Measurements from ENCODE around the gene NAT8. TPM values are rescaled to one million over a fixed set of nuclear protein-coding genes. Genes with fewer than 3 reads are reported as not detected.
"Not testable (repeated sequence)": the region's sequence is repeated elsewhere in the genome, so short reads cannot be mapped to it uniquely, and the experiment has no call there.

The NAT8 gene
- total RNA-seq, 1 donor from 2014 or later: not detected

DNA sequence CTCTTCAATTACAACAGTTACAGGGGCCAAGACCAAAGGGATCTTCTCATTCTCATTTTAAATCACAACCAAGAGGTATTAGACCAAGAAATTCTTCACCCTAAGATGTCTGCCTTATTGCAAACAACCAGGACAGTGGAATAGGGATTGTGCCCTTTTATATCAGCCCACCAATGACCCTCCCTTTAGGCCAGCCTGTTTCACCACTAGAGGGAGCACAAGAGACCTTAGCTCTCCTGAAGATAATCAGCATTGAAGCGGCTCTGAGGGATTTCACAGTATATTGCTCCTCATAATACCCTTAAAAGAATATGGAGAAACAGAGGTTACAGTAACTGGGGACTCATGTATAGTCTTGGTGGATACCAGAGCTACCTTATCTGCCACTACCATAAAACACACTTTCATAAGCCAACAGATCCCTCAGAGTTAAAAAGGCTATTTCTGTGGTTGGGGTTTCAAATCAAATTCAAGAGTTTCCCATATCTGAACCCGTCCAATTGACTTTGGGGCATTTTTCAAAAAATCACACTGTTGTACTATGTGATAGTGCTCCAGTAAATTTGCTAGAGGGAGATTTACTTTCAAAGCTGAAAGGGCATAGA lies 11.5 kb downstream of the NAT8 start:
- not testable (repeated sequence) for H3K9me3 Mint-ChIP-seq; H3K36me3 Mint-ChIP-seq (ENCODE audit: low read depth); H3K27ac Mint-ChIP-seq (ENCODE audit: unreplicated experiment); H3K4me3 Mint-ChIP-seq; H3K4me1 Mint-ChIP-seq; H3K27me3 Mint-ChIP-seq (ENCODE audit: low read depth)
- TF ChIP-seq, protein P1, sequence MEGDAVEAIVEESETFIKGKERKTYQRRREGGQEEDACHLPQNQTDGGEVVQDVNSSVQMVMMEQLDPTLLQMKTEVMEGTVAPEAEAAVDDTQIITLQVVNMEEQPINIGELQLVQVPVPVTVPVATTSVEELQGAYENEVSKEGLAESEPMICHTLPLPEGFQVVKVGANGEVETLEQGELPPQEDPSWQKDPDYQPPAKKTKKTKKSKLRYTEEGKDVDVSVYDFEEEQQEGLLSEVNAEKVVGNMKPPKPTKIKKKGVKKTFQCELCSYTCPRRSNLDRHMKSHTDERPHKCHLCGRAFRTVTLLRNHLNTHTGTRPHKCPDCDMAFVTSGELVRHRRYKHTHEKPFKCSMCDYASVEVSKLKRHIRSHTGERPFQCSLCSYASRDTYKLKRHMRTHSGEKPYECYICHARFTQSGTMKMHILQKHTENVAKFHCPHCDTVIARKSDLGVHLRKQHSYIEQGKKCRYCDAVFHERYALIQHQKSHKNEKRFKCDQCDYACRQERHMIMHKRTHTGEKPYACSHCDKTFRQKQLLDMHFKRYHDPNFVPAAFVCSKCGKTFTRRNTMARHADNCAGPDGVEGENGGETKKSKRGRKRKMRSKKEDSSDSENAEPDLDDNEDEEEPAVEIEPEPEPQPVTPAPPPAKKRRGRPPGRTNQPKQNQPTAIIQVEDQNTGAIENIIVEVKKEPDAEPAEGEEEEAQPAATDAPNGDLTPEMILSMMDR (conservative IDR thresholded peaks at IDR 0.05): peak; percentile 74
- DNase-seq (ENCODE audit: low read depth, low spot score): peak; percentile 14

DNA sequence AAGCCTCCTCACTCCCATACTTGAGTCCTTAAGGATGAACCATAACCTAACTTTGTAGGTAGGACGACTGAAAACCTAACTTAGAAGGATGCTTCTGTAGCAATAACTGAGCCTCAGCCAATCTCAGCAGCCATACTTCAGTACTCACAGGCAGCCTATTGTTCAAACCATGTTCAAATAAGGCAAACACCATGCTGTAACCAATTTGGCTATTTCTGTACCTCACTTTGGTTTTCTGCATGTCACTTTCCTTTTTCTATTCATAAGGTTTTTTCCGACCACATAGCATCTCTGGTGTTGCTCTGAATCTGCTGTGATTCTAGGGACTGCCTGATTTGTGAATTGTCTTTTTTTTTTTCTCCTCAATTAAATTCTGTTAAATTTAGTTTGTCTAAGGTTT lies 13.7 kb downstream of the NAT8 start:
- H3K9me3 Mint-ChIP-seq; H3K4me1 Mint-ChIP-seq; DNase-seq (ENCODE audit: low read depth, low spot score); H3K27ac Mint-ChIP-seq (ENCODE audit: unreplicated experiment); H3K4me3 Mint-ChIP-seq; H3K36me3 Mint-ChIP-seq (ENCODE audit: low read depth); H3K27me3 Mint-ChIP-seq (ENCODE audit: low read depth): not testable (repeated sequence)

DNA sequence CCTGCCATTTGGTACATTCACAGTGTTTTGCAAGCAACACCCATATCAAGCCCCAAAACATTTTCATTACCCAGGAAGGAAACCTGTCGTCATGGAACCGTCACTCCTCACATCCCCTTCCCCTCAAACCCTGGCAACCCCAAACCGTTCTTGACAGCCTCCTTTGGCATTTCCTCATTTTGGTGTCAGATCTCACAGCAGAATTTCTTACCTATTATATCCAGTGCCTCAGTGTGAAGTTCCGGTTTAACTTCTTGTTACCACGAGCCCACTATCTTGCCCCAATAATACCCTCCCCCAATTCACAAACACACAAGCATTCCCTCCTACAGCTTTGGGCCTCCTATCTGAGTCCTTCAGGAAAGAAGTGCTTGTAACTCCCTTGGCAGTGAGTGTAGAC lies 16.0 kb downstream of the NAT8 start:
- H3K27me3 Mint-ChIP-seq (ENCODE audit: low read depth); H3K27ac Mint-ChIP-seq (ENCODE audit: unreplicated experiment); H3K4me3 Mint-ChIP-seq; H3K4me1 Mint-ChIP-seq; H3K9me3 Mint-ChIP-seq; DNase-seq (ENCODE audit: low read depth, low spot score); H3K36me3 Mint-ChIP-seq (ENCODE audit: low read depth): not testable (repeated sequence)

- DNase-seq (ENCODE audit: low read depth, low spot score); H3K4me3 Mint-ChIP-seq; H3K4me1 Mint-ChIP-seq; H3K9me3 Mint-ChIP-seq; H3K27ac Mint-ChIP-seq (ENCODE audit: unreplicated experiment); H3K27me3 Mint-ChIP-seq (ENCODE audit: low read depth); H3K36me3 Mint-ChIP-seq (ENCODE audit: low read depth): not testable (repeated sequence)
Observed at GRCh38 chr2:73624625-73625024, 17.6 kb downstream of the NAT8 start.

- H3K27ac Mint-ChIP-seq (ENCODE audit: unreplicated experiment); H3K4me1 Mint-ChIP-seq; H3K27me3 Mint-ChIP-seq (ENCODE audit: low read depth); H3K9me3 Mint-ChIP-seq; H3K36me3 Mint-ChIP-seq (ENCODE audit: low read depth); DNase-seq (ENCODE audit: low read depth, low spot score); H3K4me3 Mint-ChIP-seq: not testable (repeated sequence)
Observed at GRCh38 chr2:73624036-73624435, 18.2 kb downstream of the NAT8 start.

DNA sequence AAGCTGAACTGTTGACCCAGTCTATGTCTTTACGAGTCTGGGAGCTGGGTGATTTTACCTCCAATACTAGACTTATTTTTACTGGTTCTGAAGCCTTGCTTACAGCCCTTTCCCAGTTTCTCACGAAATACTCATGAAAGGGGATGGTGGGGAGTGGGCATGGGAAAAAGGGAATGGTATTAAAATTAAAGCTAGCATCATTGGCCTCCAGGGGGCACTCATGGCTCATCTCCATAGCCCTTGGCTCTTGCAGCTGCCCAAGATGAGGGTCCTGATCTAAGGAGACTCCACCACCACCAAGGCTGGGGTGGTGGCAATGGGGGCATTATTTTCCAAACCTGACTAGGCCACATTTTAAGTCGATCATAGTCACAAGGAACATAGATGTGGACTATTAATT lies 22.3 kb downstream of the NAT8 start:
- not testable (repeated sequence) for H3K9me3 Mint-ChIP-seq; H3K4me1 Mint-ChIP-seq; H3K27me3 Mint-ChIP-seq (ENCODE audit: low read depth); H3K27ac Mint-ChIP-seq (ENCODE audit: unreplicated experiment); H3K4me3 Mint-ChIP-seq; H3K36me3 Mint-ChIP-seq (ENCODE audit: low read depth)
- DNase-seq (ENCODE audit: low read depth, low spot score): peak; percentile 6
- TF ChIP-seq, protein P1 (conservative IDR thresholded peaks at IDR 0.05): peak; percentile 38

DNA sequence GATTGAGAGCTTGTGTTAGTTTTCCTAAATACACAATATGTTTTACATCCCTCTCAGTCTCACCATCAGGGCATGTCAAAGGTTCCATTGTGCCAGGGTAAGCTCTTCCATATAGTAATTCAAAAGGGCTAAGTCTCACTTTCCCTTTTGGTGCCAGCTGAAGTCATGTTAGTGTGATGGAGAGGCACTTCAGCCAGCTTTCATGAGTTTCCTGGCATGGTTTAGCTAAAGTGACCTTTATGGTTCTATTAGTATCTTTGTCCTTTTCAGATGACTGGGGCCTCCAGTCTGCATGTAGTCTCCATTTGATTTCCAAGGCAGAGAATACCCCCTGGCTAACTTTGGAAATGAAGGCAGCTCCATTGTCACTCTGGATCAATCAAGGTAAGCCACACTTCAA lies 27.2 kb downstream of the NAT8 start:
- H3K4me3 Mint-ChIP-seq: no peak overlapping the region
- no peak for DNase-seq (ENCODE audit: low read depth, low spot score)
- H3K9me3 Mint-ChIP-seq: no peaks in the 10 kb centered on the region
- H3K27ac Mint-ChIP-seq (ENCODE audit: unreplicated experiment): no peak overlapping the region
- H3K4me1 Mint-ChIP-seq: no peaks in the 10 kb centered on the region
- TF ChIP-seq, protein P1 (conservative IDR thresholded peaks at IDR 0.05): no peak
- H3K36me3 Mint-ChIP-seq (ENCODE audit: low read depth): peaks cover 5% of the 10 kb centered on the region
- H3K27me3 Mint-ChIP-seq (ENCODE audit: low read depth): no peaks in the 10 kb centered on the region

DNA sequence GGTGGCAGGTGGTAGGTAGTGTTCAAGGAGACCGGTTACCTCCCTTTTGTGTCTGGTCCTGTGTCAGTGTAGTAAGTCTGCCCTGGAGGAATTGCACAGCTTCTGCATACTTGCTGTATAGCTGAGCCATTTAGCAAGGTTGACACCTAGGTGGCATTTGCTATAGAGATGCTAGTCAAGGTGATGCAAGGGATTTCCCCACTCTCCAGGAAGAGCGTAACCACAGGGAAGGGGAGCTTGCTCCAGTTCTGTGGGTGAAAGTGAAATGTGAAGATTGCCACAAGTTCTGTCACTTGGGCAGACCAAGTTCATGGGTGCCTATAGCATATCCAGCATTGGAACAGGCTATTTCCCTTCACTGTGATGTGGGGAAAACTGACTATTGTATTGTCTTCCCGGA lies 28.1 kb downstream of the NAT8 start:
- no peak for DNase-seq (ENCODE audit: low read depth, low spot score)
- Mint-ChIP-seq H3K4me1 (no peaks in the 10 kb centered on the region), H3K36me3 (ENCODE audit: low read depth) (peaks cover 5% of the 10 kb centered on the region), H3K27ac (ENCODE audit: unreplicated experiment) (no peak overlapping the region), H3K9me3 (no peaks in the 10 kb centered on the region), H3K27me3 (ENCODE audit: low read depth) (no peaks in the 10 kb centered on the region), H3K4me3 (no peak overlapping the region)
- TF ChIP-seq, protein P1 (conservative IDR thresholded peaks at IDR 0.05): no peak

All from neural crest cell (in vitro differentiated cells).